CD4-positive, alpha-beta T cell treated with Interleukin-10 for 1 hour (primary cell): ENCODE measurements around the gene ITGA4.
A peak's percentile ranks its signal among the peaks of the same experiment; 100 is the strongest.

Source experiments
- DNase-seq: peaks from one replicate; pipeline ENCODE4 v3.0.0-alpha.2; 2020

The ITGA4 gene

DNA sequence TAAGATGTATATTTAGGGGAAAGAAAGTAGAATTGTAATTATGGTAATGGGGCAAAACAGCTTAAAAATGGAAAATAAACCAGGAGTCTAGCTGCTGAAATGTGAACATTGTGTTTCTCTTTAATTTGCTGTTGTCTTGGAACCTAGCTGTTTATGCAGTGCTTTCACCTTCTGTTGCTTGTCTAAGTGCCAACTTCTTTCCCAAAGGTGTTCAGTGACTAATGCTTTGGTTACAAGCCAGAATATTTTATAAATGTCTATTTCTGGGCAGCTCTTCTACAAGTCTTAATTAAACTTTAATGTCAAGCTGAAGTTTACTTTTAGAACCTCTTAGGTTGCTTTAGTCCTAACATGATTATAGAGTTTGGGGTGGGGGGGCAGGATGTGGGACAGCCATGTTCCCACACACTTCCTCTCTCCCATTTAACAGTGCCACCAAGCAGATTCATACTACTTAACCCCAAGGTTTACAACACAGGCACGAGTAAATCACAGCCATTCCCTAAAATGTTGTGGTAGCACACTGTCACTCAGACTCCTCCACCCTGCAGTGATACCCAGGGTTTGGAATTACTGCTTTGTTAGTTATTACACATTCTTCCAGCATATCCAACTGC lies 60.6 kb downstream of the ITGA4 start:
- DNase-seq: peak; percentile 16

DNA sequence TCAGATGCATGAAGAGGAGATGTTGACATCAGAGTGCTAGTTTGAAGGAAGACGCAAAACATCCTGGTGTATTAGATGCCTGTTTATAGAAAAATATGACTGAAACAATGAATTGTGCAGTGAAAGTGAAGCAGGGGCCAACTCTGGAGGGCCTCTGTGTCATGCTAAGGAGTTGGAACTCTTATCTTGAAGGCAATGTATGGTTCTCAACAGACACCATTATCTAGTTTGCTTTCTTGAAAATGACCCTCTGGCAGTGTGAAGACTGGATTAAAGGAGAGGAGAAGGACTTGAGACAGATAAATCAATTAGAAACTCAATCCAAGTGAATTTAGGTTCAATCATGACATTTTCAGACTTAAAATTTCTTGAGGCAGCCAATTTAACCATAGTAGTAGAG lies 63.1 kb downstream of the ITGA4 start:
- no peak for DNase-seq

DNA sequence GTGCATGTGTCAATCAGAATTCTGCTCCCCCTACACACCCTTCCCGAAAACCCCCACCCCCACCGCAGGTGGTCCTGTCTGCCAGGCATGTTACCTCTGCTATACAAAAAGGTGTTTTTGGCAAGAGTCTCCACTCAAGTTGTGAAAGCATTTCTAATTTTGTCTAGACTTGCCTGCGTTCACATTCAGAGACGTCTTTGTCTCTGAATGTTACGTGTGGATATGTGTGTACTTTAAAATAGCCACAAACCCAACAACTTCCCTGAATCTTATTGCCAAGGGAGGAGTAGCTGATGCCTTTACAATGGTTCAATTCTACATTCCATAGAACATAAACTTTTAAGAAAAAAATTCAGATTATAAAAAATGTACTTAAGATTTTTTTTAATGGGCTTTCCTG lies 66.6 kb downstream of the ITGA4 start:
- no peak for DNase-seq

DNA sequence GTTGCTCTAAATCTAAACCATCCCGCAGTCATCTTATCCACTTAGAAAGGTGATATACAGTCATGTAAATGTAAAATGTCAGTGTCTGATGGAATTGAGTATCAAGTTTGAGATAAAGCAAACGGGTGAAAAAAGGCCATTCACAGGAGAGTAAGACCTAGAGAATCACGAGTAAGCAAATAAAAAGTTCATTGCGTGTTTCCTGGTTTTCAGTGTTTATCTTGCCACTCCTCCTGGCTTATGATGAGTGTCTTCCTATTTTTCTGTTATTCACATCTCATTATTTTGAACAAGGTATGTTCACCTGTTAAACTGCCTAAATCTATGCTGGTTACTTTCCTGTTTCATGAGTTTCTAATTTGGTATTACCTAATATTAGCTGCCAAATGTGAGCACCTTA lies 68.8 kb downstream of the ITGA4 start:
- DNase-seq: no peak

DNA sequence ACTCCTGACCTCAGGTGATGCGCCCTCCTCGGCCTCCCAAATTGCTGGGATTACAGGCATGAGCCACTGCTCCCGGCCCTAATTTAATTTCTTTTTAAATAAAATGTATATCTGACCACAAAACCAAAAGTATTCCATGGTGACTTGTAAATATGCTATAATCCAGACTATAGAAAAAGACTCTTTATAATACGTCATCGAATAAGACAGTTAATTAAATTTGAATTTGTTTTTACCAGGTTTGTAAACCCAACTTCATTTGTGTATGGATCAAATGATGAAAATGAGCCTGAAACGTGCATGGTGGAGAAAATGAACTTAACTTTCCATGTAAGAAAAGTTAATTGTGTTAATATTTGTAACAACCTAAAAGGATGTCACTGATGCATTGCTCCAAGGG lies 69.9 kb downstream of the ITGA4 start:
- no peak for DNase-seq

GRCh38 chr2:181528441-181528840 lies 71.3 kb downstream of the ITGA4 start:
- DNase-seq: no peak

GRCh38 chr2:181536730-181537129 lies 79.5 kb downstream of the ITGA4 start:
- DNase-seq: no peak

DNA sequence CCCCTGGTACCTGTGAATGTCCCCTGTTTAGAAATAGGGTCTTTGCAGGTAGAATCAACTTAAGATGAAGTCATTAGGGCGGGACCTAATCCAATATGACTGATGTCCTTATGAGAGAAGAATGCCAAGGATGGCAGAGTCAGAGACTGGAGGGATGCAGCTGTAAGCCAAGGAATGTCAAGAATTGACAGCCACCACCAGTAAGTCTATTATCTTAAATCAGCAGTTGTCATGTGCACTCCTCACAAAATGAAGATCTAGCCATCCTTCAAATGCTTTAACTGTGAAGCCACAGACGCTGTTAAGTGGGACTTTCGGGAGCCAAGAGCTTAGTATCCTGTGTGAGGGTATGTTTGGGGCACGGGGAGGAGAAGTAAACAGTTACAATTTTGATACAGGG lies 83.2 kb downstream of the ITGA4 start:
- no peak for DNase-seq

DNA sequence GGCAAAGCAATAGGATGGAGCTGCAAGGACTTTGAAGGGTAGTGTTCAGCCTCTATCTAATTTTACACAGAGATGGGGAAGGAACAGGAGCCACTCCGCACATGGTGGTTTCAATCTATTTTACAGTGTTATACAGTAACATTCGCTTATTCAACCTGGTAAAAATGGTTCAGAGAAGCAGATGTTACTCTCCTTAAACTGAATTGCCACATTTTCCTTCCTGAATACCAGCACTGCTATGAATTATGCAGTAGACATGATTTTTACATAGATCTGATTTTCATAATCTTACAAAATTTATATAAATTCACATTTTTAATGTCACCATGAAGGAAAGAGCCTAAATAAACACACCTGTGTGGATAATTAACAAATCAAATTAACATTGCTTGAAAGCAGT lies 85.0 kb downstream of the ITGA4 start:
- DNase-seq: no peak

DNA sequence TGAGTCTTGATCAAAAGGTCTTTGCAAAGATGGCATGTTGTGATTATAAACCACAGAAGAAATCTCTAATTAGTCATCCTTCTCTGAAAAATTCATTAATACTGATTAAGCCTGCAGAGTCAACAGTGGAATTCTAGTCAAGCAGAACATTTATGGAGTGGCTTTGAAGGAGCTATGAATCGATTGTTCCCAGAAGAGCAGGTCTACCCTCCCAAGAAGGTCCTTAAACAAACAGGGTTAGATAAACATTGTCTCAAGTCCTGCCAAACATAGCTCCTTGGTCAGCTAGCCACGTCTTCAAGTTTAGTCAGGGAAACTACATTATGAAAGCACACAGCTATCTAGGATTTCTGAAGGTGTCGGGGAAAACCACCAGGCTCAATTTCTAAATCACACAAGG lies 88.9 kb downstream of the ITGA4 start:
- no peak for DNase-seq

DNA sequence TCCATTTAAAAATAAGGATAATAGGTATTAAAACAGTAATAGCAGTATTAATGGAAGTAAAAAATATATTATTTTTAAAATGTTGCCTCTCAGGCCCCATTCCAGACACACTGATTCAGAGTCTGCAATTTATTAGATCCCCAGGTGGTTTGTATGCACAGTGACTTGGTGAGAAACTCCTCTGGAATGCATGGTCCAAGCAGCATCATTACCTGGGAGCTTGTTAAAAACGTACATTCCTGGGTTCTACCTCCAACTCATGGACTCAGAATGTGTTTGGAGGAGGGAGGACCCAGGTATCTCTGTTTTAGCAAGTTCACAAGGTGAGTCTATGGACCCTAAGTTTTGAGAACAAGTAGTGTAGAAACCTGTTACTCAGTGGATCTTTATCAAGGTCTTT lies 95.6 kb downstream of the ITGA4 start:
- no peak for DNase-seq

DNA sequence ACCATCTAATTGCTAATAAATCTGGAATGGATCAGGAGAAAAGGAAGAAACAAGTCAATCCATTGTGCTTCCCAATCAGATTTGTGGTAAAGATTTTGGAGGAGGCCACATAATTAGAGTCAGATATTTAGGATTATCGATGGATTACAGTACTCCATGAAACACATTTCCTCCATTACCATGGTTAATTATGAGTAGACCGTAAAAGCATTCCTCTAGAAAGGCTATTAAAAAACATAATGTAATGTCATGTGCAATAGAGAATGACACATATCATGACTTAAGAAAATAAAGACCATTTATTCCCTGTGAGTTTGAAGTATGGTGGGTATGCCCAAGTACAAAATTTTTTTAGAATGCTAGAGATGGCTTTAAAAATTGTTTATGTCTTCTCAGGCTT lies 96.1 kb downstream of the ITGA4 start:
- DNase-seq: no peak

- DNase-seq: no peak
Observed at GRCh38 chr2:181554061-181554830, 97.1 kb downstream of the ITGA4 start.

DNA sequence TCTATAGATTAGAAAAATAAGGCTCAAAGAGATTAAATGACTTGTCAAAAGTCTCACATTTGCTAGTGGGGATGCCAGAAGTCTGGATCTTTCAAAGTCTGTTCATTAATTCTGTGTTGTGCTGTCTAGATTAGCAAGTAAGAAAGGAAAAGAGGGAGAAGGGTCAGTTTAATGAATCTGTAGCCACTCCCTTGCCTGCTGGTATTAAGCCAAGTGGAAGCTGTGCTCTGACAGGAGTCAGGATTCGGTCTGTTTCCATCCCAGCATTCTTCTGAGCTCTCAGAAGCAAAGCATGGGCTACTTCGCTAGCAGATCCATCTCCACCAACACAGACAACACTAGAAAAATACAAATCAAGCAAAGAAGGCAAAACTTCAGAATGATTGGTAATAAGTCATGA lies 101.2 kb downstream of the ITGA4 start:
- DNase-seq: no peak

DNA sequence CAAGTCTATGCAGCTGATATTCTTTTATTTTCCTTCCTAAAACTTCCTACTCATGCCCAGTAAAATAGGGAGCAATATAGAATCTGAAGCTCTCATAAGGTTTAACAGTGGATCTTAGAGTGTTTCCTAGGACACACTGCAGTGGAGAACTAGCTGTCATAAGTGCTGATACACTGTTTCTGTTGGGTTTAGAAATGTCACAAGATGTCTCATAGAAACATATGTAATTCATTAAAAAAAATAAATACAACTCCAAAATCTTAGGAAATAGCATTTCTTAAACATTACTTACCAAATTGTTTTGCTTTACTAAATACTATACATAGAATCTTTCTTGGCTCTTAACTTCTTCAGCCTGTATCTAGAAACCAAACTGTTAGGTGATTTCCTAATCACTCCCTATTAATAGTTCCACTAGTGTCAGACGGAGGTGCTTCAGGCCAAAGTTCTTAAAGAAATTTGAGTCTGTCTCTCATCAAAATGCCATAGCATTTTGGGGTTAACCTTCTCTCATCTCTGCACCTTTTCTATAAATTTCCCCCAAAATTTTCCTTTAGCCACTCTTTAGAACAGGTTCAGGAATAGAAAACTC lies 106.0 kb downstream of the ITGA4 start:
- no peak for DNase-seq

- no peak for DNase-seq
Observed at GRCh38 chr2:181566334-181567032, 109.3 kb downstream of the ITGA4 start.

DNA sequence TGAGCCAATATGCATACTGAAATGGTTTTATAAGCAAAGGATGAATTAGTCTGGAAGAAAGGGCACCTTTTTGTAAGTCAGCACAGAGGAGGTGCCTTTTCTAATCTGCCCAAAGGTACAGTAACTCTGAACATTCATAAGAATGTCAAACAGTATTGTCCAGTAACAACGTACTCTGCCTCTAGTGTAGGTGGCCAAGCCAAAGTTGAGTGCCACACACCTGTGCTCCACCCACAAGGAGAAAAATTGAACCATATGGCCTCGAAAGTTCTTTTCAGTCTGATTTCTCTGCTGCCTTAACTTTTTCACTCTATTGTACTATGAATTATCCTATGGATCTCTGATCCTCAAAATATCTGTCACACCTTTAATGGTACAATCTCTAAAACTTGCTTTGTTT lies 112.9 kb downstream of the ITGA4 start:
- no peak for DNase-seq

DNA sequence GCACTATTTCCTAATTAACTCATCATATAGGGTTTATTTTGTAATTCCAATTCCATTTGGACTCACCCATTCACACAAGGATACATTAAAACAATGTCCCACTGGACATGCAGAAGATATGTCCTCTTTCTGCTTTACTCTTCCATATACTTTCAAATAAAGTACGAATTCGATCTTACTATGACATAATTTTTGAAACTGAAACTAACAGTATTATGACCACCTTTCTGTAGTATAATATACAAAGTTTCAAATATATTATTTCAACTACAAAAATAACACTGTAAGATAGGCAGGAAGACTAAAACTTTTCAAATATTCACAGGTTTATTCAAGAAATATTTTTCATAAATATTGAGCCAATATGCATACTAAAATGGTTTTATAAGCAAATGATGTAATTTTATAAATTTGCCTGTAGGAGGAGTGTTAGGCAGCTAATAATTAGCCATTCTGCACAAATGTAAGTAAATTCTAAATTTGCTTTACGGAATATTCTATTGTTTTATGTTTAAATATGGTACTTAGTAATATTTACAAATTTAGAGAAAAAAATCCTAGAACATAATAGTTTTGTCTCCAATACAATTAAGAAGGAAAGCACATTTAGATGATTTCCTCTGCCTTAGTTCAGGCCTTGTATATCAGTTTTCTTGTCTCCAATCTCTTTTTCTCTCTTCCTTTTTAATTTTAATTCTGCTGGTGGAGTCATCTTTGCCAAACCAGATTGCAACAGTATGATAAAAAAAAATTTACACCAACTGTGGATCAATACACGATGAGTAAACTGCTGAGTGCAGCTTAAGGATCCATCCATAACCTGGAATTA lies 113.9 kb downstream of the ITGA4 start:
- no peak for DNase-seq

GRCh38 chr2:181573140-181573736 lies 116.1 kb downstream of the ITGA4 start:
- peak; percentile 3 for DNase-seq

DNA sequence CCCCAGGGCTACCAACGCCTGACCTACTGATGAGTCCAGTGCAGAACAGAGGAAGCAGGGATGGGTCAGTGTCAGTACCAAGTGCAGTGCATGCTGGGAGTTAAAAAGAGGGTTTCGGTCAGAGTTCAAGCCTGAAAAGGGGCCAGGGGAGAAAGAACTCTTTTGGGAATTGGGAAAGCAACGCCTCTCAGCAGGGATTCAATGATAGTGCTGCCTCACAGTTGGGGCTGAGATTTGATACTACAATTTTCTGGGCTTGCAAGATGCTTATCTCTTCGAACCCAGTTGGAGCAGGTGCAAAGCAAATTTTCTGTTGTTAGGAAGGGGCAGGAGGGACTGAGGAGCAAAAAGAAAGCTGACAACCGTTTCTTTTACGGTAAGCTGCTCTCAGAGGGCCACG lies 117.1 kb downstream of the ITGA4 start:
- no peak for DNase-seq

DNA sequence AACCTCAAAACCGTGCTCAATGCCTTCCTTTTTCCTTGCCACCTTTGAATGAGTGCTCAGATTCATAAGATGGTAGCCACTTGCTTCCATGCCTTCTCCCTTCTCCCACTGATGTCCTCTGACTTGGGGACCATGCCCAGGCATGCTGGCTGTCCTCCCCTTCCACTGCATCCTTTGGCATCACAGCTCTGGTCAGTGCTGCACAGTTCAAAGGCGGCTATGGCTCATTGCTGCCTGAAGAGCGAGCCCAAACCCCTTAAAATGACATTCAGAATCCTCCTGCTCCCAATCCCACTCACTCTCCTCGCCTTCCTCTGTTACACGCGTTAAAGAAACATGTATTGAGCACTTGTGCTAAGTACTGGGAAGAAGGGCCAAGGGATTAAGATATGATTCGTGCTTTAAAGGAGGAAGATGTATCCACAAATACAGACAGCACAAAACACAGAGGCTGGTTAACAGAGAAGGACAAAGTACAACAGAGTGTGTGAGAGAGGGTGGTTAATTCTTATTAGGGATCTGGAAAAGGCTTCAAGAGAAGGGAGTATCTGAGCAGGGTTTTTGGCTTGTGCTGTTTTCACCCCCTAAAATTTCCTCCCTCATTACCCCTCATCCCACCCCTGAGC lies 118.0 kb downstream of the ITGA4 start:
- DNase-seq: no peak

DNA sequence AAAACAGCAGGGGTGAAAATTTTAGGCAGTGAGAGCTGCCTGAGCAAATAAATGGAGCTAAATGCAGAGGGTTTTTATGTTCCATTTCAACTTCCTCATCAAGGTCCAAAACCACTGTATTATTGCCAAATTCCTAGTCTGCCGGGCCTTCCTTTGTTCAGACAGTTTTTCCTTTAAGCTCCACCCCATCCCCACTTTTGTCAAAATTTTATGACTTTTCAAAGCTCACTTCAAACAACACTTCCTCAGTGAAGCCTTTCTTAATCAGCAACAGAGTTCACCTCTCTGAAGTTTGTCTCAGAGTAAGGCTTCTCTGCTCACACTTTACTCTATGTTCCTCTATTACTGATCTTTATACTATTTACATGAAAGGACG lies 118.5 kb downstream of the ITGA4 start:
- no peak for DNase-seq
